Lung (tissue), 12 donors: Measurements from ENCODE around the gene SKP2. TPM values are rescaled to one million over a fixed set of nuclear protein-coding genes. Genes with fewer than 3 reads are reported as not detected.

Experiments used
- ATAC-seq: fragments of 200-7000 bp; cut with Tn5 transposase; one replicate; pipeline ENCODE4 v1.9.1; 2020; ENCODE audit warnings: moderate number of reproducible peaks; ENCODE audit not compliant: insufficient read depth, low FRiP score
- DNase-seq, 3 donors: peaks; one replicate each; pipeline ENCODE4 v3.0.0-alpha.2; 2013 to 2017
- H3K27ac ChIP-seq, 2 donors: one replicate each; pipeline ENCODE4 v1.5.1; 2013; ENCODE audit warnings: mild to moderate bottlenecking in 2 of 2, moderate library complexity in 2 of 2, control low read depth in 1 of 2, inconsistent platforms in 1 of 2, low read depth in 1 of 2, low read length in 1 of 2
- H3K27me3 ChIP-seq, 3 donors: one replicate each; pipeline ENCODE4 v1.5.1; 2013; ENCODE audit warnings: low read length in 2 of 3; ENCODE audit not compliant: control insufficient read depth in 3 of 3, insufficient read depth in 3 of 3
- H3K36me3 ChIP-seq, 4 donors: one replicate each; pipeline ENCODE4 v1.5.1; 2013; ENCODE audit warnings: low read length in 4 of 4, mild to moderate bottlenecking in 1 of 4, moderate library complexity in 1 of 4; ENCODE audit not compliant: control insufficient read depth in 4 of 4, insufficient read depth in 4 of 4
- H3K4me1 ChIP-seq, 5 donors: one replicate each; pipeline ENCODE4 v1.5.1; 2013; ENCODE audit warnings: low read length in 5 of 5, mild to moderate bottlenecking in 2 of 5, moderate library complexity in 1 of 5; ENCODE audit not compliant: control insufficient read depth in 5 of 5, insufficient read depth in 5 of 5
- H3K4me3 ChIP-seq: one replicate; pipeline ENCODE4 v1.5.1; 2013; ENCODE audit warnings: mild to moderate bottlenecking, control low read depth, moderate library complexity
- H3K9ac ChIP-seq, 2 donors: one replicate each; pipeline ENCODE4 v1.5.1; 2013; ENCODE audit warnings: low read length in 2 of 2, control low read depth in 1 of 2; ENCODE audit not compliant: insufficient read depth in 1 of 2
- H3K9me3 ChIP-seq, 4 donors: one replicate each; pipeline ENCODE4 v1.5.1; 2013; ENCODE audit warnings: low read length in 3 of 4, mild to moderate bottlenecking in 1 of 4, moderate library complexity in 1 of 4; ENCODE audit not compliant: control insufficient read depth in 4 of 4, insufficient read depth in 3 of 4
- CTCF ChIP-seq: IDR thresholded peaks from 2 replicates; pipeline ENCODE4 v1.5.1; 2012; ENCODE audit warnings: mild to moderate bottlenecking; ENCODE audit errors: control extremely low read depth, extremely low read depth
- WGBS, 2 donors: extraction: QIAGEN DNeasy Blood & Tissue Kit; methylation state at CpG; one replicate each; pipeline ENCODE4 v1.1.7; 2013; 5-methylcytosine and 5-hydroxymethylcytosine counted together
- polyA plus RNA-seq, 2 donors: library from polyadenylated mRNA; stranded (reverse); fragments of 200-250 nt; gene quantifications; one replicate each; pipeline ENCODE4 v1.2.1, GENCODE V29; 2013
- total RNA-seq, 2 donors: library from RNA; depleted of rRNA in 1 of 2; stranded (reverse); fragments of >200 nt in 1 of 2; gene quantifications; one replicate each; pipeline ENCODE4 v1.2.1, GENCODE V29; 2014 to 2021
- donor health status: control.
- donor health status: control.
- donor health status: Bipolar disorder and iron deficiency.
- donor health status: healthy.
- donor health status: DM: yes; HTN: yes; CAD: no.

Gene SKP2
- total and polyA plus RNA-seq, 4 donors: 4.8 to 30.6 (median 10.0) TPM

GRCh38 chr5:36153726-36154125 lies 1.8 kb downstream of the SKP2 start:
- TF ChIP-seq CTCF: no peak
- H3K4me3 ChIP-seq: no peak overlapping the region
- DNase-seq (no peak), ATAC-seq (no peak)
- 64 to 68% methylated on average over 4 of the region's 4 CpGs for WGBS, 2 donors
- H3K4me1 ChIP-seq: peaks cover 0 to 25% (median 16%) of the 10 kb centered on the region in 5 donors
- H3K9me3 ChIP-seq: no peaks in the 10 kb centered on the region
- no peak overlapping the region for H3K27ac ChIP-seq
- H3K36me3 ChIP-seq: peaks cover 3 to 26% (median 16%) of the 10 kb centered on the region in 4 donors
- H3K9ac ChIP-seq: peak overlapping the region in 1 of 2 donors; percentile 28
- no peaks in the 10 kb centered on the region for H3K27me3 ChIP-seq

GRCh38 chr5:36155291-36155690 lies 3.4 kb downstream of the SKP2 start:
- ATAC-seq: no peak
- Histone ChIP-seq H3K9me3 (no peaks in the 10 kb centered on the region), H3K27me3 (no peaks in the 10 kb centered on the region), H3K4me3 (no peak overlapping the region), H3K27ac (no peak overlapping the region), H3K4me1 (peaks cover 0 to 25% (median 16%) of the 10 kb centered on the region in 5 donors), H3K36me3 (peaks cover 6 to 32% (median 19%) of the 10 kb centered on the region in 4 donors), H3K9ac (no peak overlapping the region)
- TF ChIP-seq CTCF: no peak
- no peak for DNase-seq
- 79% methylated on average over 7 of the region's 7 CpGs for WGBS, 2 donors

DNA sequence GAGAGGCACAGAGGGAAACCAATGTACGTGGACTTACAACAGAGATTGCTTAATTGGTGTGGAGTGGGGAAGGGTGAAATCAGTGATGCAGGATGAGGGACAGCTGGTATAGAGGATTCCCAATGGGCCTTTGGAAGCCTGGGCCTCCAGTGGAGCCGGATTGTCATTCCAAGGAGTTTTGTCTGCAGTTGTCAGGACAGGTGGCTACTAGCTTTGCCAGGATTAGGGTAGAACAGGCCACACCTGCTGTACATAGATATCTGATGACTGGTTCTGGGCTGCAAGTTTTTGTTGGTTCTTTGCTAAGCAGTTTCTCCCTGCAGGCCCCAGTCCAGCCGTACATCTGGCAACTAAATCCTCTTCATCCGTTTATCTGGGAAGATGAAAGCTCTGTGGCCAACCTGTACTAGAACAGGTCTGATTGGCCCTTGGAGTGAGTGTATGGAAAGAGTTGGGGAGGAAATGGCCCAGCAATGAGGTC lies 4.2 kb downstream of the SKP2 start:
- H3K4me1 ChIP-seq: peaks cover 0 to 18% (median 16%) of the 10 kb centered on the region in 5 donors
- no peak overlapping the region for H3K27ac ChIP-seq
- no peak overlapping the region for H3K9ac ChIP-seq
- TF ChIP-seq CTCF: no peak
- no peaks in the 10 kb centered on the region for H3K9me3 ChIP-seq
- ATAC-seq (no peak), DNase-seq (peak in 1 of 3 donors; percentile 16)
- no peaks in the 10 kb centered on the region for H3K27me3 ChIP-seq
- peaks cover 8 to 40% (median 20%) of the 10 kb centered on the region in 4 donors for H3K36me3 ChIP-seq
- WGBS, 2 donors: 57 to 66% methylated on average over 4 of the region's 4 CpGs
- no peak overlapping the region for H3K4me3 ChIP-seq

GRCh38 chr5:36156619-36157018 lies 4.7 kb downstream of the SKP2 start:
- Histone ChIP-seq H3K36me3 (peaks cover 8 to 40% (median 22%) of the 10 kb centered on the region in 4 donors), H3K9me3 (no peaks in the 10 kb centered on the region), H3K4me3 (no peak overlapping the region), H3K9ac (no peak overlapping the region), H3K4me1 (peaks cover 0 to 18% (median 16%) of the 10 kb centered on the region in 5 donors), H3K27me3 (no peaks in the 10 kb centered on the region), H3K27ac (no peak overlapping the region)
- DNase-seq (no peak), ATAC-seq (no peak)
- 43 to 70% methylated on average over 1 of the region's 1 CpG for WGBS, 2 donors
- no peak for TF ChIP-seq CTCF
